ENCODE results near the gene SERP2. TPM values are rescaled to one million over a fixed set of nuclear protein-coding genes. Genes with fewer than 3 reads are reported as not detected.

The SERP2 gene
- total and polyA plus RNA-seq, 2 of the 8 experiments (the other 6 are each of a cell fraction or from before 2014, with no cell fraction given), result 2.0 to 2.3 TPM

DNA sequence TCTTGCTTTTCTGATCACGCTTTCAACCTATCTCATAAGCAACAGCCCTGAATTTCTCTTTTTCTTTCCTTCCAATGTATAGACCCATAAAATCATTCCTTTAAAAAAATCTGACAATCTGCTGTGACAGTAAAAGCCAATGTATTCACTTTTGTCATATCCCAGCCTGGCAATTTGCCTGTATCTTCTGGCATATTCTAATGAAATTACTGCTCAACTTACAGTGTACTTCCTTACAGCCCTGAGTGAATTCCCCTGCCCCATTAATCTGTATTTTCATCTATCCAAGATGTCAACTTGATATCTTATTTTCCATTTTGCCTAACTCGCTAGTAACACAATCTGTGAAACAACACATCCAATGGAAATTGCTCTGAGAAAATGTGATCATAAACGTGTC is 18.0 kb upstream of the SERP2 start (continued):
- TF ChIP-seq POLR2A (IDR thresholded peaks at IDR 0.05; ENCODE audit: control extremely low read depth in 1 of 2, low read depth in 2 of 2, low read length in 2 of 2) (no peak), TCF12 (IDR thresholded peaks at IDR 0.05; ENCODE audit: low read depth, low read length) (no peak)
- TF ChIP-seq, protein P1, sequence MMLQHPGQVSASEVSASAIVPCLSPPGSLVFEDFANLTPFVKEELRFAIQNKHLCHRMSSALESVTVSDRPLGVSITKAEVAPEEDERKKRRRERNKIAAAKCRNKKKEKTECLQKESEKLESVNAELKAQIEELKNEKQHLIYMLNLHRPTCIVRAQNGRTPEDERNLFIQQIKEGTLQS (IDR thresholded peaks at IDR 0.05; ENCODE audit: insufficient read depth, low read depth, low read length), result no peak
